Measurements from ENCODE around the gene LIG3.
A peak's percentile ranks its signal among the peaks of the same experiment; 100 is the strongest.

The LIG3 gene

DNA sequence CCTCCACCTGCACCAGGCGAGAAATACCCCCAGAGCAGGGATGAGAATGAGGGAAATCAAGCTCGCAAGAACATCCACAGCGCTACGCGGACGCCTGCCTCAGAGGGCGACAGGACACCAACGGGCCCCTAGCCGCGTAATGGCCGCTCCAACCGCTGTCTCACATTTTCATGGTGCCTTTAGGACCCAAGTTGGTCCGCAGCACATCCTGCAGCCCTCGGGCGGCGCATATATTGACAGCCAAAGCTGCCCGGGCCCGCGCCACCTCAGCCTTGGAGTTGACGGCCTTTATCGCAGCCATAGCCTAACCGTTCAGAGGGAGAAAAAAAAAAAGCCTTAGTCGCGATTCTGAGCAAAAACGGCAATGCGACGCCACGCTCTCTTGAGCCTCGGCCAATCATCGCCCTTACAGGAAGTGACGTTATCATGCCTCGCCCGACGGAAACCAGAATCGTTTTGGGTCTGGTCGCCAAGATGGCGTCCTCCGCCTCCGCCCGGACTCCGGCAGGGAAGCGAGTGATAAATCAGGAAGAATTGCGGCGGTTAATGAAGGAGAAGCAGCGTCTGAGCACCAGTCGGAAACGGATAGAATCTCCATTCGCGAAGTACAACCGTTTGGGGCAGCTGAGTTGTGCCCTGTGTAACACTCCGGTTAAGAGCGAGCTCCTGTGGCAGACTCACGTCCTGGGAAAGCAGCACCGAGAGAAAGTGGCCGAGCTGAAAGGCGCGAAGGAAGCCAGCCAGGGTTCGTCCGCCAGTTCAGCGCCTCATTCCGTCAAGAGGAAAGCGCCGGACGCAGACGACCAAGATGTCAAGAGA is 19.0 kb upstream of the LIG3 start, which contains the start of the genes CCT6B and ZNF830:
Gene CCT6B, minus strand, starts transcription at position 368 of the 819 bp plus-strand sequence. Its CDS starts 67 bp downstream, at position 301.
Gene ZNF830, plus strand, starts transcription at position 448 of the 819 bp plus-strand sequence. Its CDS starts 27 bp downstream, at position 475.
- TF ChIP-seq ZNF565 (CRISPR knock-in tag; conservative IDR thresholded peaks at IDR 0.05; ENCODE audit: low read depth) (no peak), CSDC2 (CRISPR knock-in tag; IDR thresholded peaks at IDR 0.05) (peak; percentile 91), TOX (CRISPR knock-in tag; IDR thresholded peaks at IDR 0.05; ENCODE audit: borderline replicate concordance) (no peak), ZFP3 (CRISPR knock-in tag; IDR thresholded peaks at IDR 0.05) (no peak), ARNTL (CRISPR knock-in tag; IDR thresholded peaks at IDR 0.05; ENCODE audit: borderline replicate concordance, low read depth) (no peak), ESRRG (CRISPR knock-in tag; IDR thresholded peaks at IDR 0.05) (no peak)
- TF ChIP-seq, protein P1, sequence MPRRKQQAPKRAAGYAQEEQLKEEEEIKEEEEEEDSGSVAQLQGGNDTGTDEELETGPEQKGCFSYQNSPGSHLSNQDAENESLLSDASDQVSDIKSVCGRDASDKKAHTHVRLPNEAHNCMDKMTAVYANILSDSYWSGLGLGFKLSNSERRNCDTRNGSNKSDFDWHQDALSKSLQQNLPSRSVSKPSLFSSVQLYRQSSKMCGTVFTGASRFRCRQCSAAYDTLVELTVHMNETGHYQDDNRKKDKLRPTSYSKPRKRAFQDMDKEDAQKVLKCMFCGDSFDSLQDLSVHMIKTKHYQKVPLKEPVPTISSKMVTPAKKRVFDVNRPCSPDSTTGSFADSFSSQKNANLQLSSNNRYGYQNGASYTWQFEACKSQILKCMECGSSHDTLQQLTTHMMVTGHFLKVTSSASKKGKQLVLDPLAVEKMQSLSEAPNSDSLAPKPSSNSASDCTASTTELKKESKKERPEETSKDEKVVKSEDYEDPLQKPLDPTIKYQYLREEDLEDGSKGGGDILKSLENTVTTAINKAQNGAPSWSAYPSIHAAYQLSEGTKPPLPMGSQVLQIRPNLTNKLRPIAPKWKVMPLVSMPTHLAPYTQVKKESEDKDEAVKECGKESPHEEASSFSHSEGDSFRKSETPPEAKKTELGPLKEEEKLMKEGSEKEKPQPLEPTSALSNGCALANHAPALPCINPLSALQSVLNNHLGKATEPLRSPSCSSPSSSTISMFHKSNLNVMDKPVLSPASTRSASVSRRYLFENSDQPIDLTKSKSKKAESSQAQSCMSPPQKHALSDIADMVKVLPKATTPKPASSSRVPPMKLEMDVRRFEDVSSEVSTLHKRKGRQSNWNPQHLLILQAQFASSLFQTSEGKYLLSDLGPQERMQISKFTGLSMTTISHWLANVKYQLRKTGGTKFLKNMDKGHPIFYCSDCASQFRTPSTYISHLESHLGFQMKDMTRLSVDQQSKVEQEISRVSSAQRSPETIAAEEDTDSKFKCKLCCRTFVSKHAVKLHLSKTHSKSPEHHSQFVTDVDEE (CRISPR knock-in tag; IDR thresholded peaks at IDR 0.05), result 0 out of 2 replicates have a peak, but pooled peaks have one; percentile 32
- ATAC-seq, result peak; percentile 96

DNA sequence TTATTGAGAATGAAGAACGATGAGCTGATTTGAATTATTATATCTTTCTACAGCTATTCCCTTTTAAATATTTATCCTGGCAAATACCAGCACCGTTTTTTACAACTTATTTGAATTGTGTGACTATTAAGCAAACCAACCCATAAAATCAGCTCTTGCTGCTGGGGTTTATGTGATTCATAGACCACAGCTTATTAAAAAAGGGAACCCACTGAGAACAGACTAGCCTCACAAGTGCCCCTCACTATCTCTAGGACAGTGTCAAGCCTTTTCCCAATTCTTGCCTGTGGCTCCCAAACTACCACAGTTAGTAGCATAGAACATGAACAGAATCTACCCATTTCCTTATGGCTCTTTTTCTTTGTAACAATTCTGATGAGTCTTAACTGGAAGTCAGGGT is 6.1 kb upstream of the LIG3 start:
- ATAC-seq, result no peak
- TF ChIP-seq ZNF8 (CRISPR knock-in tag; IDR thresholded peaks at IDR 0.05) (no peak), ZNF565 (CRISPR knock-in tag; conservative IDR thresholded peaks at IDR 0.05; ENCODE audit: low read depth) (no peak), ZNF70 (CRISPR knock-in tag; IDR thresholded peaks at IDR 0.05) (no peak)

DNA sequence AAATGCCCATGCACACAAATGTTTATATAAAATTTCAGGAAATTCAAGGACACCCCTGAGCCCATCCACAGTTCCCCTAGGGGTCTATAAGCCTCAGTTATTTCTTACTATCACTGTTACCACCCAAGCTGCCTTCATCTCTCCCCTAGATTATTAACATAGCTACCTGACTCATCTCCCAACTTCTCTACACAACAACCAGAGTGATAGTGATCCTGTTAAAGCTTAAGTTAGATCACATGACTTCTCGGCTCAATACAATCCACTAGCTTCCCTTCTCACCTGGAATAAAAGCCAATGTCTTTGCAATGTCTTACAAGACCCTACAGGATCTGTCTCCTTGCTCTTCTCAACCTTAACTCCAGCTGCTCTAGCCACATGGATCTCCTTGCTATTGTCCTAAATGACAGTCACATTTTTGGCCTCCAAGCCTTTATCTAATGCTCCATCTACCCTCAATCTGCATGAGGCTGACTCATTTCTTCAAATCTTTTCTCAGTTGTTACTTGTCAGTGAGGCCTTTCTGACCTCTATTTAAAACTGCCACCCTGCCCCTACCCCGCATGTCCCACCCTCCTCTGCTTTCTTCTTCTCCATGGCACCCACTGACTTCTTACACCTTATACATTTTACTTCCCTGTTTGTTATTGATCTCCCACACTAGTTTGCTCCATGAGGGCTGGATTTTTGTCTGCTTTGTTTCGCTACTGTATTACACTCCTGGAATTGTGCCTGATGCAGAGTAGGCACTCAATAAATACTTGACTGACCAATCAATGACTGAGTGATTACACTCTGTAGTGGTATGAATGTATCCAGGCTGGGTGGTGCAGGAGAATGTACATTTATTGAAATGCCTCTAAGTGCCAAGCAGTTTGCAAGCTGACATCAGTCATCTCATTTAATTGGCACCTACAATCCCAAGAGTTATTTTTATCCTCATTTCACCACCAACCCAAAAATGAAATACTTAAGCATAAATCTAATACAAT is 5.2 kb upstream of the LIG3 start:
- no peak for TF ChIP-seq OSR1 (CRISPR knock-in tag; IDR thresholded peaks at IDR 0.05)
- TF ChIP-seq ISL1 (CRISPR knock-in tag; IDR thresholded peaks at IDR 0.05), result no peak
- TF ChIP-seq ARNTL (CRISPR knock-in tag; IDR thresholded peaks at IDR 0.05; ENCODE audit: borderline replicate concordance, low read depth), result no peak
- no peak for TF ChIP-seq TOX (CRISPR knock-in tag; IDR thresholded peaks at IDR 0.05; ENCODE audit: borderline replicate concordance)
- TF ChIP-seq ZFP3 (CRISPR knock-in tag; IDR thresholded peaks at IDR 0.05), result no peak
- TF ChIP-seq ZC3H10 (CRISPR knock-in tag; IDR thresholded peaks at IDR 0.05), result no peak
- no peak for TF ChIP-seq CSDC2 (CRISPR knock-in tag; IDR thresholded peaks at IDR 0.05)
- no peak for TF ChIP-seq ZNF70 (CRISPR knock-in tag; IDR thresholded peaks at IDR 0.05)
- TF ChIP-seq ESRRG (CRISPR knock-in tag; IDR thresholded peaks at IDR 0.05), result no peak
- no peak for TF ChIP-seq ZNF565 (CRISPR knock-in tag; conservative IDR thresholded peaks at IDR 0.05; ENCODE audit: low read depth)
- ATAC-seq, result no peak

DNA sequence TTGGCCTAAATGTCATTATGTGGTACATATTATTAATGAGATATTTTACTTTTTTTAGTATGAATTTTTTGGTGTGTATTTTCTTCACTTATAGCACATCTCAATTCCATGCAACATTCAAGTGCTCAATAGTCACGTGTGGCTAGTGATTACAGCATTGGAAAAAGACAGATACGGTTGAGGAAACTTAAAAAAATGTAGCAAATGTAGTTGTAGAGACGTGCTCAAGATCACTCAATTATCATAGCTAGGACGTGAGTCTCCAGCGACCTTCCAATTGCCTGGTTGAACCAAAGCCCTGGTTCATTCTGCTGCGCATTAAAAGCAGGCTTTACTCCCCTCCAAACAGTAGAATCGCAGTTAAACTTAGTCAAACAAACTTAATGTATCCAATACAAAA is 1.2 kb upstream of the LIG3 start:
- no peak for ATAC-seq
- no peak for TF ChIP-seq ISL1 (CRISPR knock-in tag; IDR thresholded peaks at IDR 0.05)
- TF ChIP-seq ZC3H10 (CRISPR knock-in tag; IDR thresholded peaks at IDR 0.05), result no peak
- no peak for TF ChIP-seq ESRRG (CRISPR knock-in tag; IDR thresholded peaks at IDR 0.05)
- TF ChIP-seq GLIS3 (CRISPR knock-in tag; IDR thresholded peaks at IDR 0.05), result no peak
- TF ChIP-seq, protein P2, sequence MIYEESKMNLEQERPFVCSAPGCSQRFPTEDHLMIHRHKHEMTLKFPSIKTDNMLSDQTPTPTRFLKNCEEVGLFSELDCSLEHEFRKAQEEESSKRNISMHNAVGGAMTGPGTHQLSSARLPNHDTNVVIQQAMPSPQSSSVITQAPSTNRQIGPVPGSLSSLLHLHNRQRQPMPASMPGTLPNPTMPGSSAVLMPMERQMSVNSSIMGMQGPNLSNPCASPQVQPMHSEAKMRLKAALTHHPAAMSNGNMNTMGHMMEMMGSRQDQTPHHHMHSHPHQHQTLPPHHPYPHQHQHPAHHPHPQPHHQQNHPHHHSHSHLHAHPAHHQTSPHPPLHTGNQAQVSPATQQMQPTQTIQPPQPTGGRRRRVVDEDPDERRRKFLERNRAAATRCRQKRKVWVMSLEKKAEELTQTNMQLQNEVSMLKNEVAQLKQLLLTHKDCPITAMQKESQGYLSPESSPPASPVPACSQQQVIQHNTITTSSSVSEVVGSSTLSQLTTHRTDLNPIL (CRISPR knock-in tag; IDR thresholded peaks at IDR 0.05; ENCODE audit: low read depth), result no peak
- no peak for TF ChIP-seq BACH2 (CRISPR knock-in tag; IDR thresholded peaks at IDR 0.05; ENCODE audit: borderline replicate concordance)
- no peak for TF ChIP-seq TCF4 (CRISPR knock-in tag; IDR thresholded peaks at IDR 0.05; ENCODE audit: borderline replicate concordance)

DNA sequence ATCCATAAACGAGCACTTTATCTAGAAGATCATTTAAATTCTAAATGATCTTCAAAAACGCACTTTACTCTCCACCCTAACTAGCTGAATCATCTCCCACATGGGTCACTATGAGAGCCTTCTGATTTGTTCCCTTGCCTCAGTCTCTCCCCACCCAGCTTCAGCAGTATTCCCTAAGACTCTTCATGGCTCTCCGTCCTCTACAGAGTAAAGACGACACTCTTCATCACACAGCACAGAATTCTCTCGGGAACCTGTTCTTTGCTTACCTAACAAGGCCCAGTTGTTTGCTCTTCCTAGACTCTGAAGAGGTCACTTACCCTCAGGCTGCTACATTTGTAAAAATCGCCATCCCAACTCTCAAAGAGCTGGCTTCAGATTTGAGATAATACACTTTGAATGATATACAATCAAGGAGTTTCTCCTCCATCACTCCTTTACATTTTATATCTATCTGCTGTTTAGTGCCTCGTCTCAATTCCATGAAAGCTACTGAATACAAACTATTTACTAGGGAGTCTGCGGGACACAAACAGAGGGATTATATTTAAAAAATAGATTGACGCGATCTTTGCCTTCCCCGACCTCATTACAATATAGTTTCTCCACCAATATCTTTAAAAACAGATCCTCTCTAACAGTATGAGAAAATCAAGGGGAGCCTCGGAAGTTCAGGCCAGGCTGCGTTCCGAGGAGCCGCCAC is 511 bp upstream of the LIG3 start:
- TF ChIP-seq ZNF8 (CRISPR knock-in tag; IDR thresholded peaks at IDR 0.05) (no peak), GLIS3 (CRISPR knock-in tag; IDR thresholded peaks at IDR 0.05) (no peak), CSDC2 (CRISPR knock-in tag; IDR thresholded peaks at IDR 0.05) (no peak), PPARA (CRISPR knock-in tag; IDR thresholded peaks at IDR 0.05; ENCODE audit: borderline replicate concordance) (no peak), TOX (CRISPR knock-in tag; IDR thresholded peaks at IDR 0.05; ENCODE audit: borderline replicate concordance) (no peak), SNAI2 (CRISPR knock-in tag; IDR thresholded peaks at IDR 0.05) (no peak), ESRRG (CRISPR knock-in tag; IDR thresholded peaks at IDR 0.05) (no peak)
- TF ChIP-seq, protein P3, sequence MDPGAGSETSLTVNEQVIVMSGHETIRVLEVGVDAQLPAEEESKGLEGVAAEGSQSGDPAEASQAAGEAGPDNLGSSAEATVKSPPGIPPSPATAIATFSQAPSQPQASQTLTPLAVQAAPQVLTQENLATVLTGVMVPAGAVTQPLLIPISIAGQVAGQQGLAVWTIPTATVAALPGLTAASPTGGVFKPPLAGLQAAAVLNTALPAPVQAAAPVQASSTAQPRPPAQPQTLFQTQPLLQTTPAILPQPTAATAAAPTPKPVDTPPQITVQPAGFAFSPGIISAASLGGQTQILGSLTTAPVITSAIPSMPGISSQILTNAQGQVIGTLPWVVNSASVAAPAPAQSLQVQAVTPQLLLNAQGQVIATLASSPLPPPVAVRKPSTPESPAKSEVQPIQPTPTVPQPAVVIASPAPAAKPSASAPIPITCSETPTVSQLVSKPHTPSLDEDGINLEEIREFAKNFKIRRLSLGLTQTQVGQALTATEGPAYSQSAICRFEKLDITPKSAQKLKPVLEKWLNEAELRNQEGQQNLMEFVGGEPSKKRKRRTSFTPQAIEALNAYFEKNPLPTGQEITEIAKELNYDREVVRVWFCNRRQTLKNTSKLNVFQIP (CRISPR knock-in tag; IDR thresholded peaks at IDR 0.05; ENCODE audit: borderline replicate concordance, low read depth), result no peak
- ATAC-seq, result no peak
